GM12865 (cell line): Measurements from ENCODE around the gene SDHAF4.
"Not testable (repeated sequence)": the region's sequence is repeated elsewhere in the genome, so short reads cannot be mapped to it uniquely, and the experiment has no call there.

Experiments used
- DNase-seq: peaks from one replicate; pipeline ENCODE4 v3.0.0; 2010; ENCODE audit warnings: low read depth
- H3K4me3 ChIP-seq: 2 replicates; pipeline ENCODE4 v1.5.1; 2011; ENCODE audit warnings: mild to moderate bottlenecking, low read depth, low read length, control low read depth
- TF ChIP-seq, protein P1 (sequence below): IDR thresholded peaks from 2 replicates; pipeline ENCODE4 v1.5.1; 2011; ENCODE audit warnings: low read length, control low read depth, low read depth, inconsistent platforms; ENCODE audit not compliant: insufficient read depth; ENCODE audit errors: missing control alignments

The SDHAF4 gene

DNA sequence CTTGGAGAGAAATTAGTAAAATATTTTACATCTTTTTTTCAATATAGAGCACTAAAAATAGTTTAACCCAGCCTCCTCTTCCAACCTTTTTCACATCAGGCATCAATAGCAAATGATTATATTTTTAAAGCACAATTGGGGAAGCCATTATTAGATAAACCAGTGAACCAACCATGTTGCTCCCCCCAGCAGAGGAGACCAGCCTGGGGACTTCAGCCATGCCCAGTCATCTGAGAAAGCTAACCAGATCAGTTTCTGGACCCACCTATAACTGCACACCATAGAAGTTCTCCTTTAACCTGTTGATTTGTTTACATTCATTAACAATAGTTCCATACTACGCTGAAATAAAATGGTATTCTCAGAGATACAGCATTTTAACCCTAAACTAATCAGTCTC is 13.8 kb upstream of the SDHAF4 start:
- H3K4me3 ChIP-seq: no peak overlapping the region
- TF ChIP-seq, protein P1, sequence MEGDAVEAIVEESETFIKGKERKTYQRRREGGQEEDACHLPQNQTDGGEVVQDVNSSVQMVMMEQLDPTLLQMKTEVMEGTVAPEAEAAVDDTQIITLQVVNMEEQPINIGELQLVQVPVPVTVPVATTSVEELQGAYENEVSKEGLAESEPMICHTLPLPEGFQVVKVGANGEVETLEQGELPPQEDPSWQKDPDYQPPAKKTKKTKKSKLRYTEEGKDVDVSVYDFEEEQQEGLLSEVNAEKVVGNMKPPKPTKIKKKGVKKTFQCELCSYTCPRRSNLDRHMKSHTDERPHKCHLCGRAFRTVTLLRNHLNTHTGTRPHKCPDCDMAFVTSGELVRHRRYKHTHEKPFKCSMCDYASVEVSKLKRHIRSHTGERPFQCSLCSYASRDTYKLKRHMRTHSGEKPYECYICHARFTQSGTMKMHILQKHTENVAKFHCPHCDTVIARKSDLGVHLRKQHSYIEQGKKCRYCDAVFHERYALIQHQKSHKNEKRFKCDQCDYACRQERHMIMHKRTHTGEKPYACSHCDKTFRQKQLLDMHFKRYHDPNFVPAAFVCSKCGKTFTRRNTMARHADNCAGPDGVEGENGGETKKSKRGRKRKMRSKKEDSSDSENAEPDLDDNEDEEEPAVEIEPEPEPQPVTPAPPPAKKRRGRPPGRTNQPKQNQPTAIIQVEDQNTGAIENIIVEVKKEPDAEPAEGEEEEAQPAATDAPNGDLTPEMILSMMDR: no peak
- no peak for DNase-seq

DNA sequence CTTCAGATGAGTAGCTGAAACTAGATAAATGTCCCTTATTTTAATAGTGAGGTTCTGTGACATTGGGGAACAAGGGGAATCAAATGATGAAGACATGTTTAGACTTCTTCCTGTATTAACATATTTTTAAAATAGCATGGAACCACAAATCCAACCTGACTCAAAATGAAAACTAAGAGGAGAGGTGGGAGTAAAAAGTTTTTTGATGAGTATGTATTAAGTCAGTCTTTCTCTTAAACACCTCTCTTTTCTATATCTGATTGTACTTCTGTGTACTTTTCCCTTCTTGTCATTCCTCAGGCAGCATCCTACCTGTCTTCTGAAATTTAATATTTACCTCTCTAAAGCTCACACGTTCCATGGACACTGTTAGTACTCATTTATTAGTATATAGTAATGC is 8.7 kb upstream of the SDHAF4 start:
- no peak for DNase-seq
- no peak overlapping the region for H3K4me3 ChIP-seq
- TF ChIP-seq, protein P1: no peak

DNA sequence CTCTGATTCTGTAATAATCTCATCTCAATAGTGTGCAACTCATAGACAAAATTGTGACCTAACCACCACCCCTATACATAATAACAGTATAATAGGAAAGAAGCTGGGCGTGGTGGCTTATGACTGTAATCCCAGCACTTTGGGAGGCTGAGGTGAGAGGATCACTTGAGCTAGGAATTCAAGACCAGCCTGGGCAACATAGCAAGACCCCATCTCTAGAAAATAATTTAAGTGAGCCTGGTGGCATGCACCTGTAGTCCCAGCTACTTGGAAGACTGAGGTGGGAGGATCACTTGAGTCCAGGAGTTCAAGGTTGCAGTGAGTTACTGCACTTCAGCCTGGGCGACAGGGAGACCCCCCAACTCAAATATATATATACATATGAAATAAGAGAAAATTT is 4.3 kb upstream of the SDHAF4 start:
- DNase-seq, H3K4me3 ChIP-seq: not testable (repeated sequence)

DNA sequence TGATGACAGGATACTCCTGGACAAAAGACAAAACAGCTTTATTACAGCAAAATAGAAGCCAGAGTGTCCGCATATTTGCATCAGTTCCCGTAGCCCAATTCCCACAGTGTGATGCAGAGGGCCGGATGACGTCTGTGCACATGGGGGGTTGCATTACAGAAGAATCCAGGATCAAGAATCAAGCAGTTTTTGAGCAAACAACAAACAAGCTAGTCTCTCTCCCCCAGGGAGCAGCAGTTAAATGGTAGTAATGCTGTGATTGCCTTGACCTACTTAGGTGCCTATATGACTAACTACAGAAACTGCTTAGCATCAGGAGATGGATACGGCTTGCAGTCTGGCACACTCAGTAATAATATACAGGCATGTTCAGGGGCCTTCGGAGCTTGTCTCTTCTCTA is 3.2 kb upstream of the SDHAF4 start:
- DNase-seq: no peak
- TF ChIP-seq, protein P1: no peak
- no peak overlapping the region for H3K4me3 ChIP-seq

DNA sequence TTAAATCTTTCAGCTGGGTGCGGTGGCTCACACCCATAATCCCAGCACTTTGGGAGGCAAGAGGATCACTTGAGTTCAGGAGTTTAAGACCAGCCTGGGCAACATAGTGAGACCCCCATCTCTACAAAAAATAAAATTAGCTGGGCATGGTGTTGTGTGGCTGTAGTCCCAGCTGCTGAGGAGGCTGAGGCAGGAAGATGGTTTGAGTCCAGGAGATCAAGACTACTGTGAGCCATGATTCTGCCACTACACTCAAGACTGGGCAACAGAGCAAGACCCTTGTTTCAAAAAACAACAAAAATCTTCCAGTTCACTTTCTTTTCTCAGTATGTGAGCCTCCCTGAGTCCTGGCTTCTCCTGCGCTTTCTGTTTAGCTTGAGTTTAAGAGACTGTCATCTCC is 7.9 kb downstream of the SDHAF4 start:
- DNase-seq: no peak
- no peak overlapping the region for H3K4me3 ChIP-seq
- TF ChIP-seq, protein P1: no peak

DNA sequence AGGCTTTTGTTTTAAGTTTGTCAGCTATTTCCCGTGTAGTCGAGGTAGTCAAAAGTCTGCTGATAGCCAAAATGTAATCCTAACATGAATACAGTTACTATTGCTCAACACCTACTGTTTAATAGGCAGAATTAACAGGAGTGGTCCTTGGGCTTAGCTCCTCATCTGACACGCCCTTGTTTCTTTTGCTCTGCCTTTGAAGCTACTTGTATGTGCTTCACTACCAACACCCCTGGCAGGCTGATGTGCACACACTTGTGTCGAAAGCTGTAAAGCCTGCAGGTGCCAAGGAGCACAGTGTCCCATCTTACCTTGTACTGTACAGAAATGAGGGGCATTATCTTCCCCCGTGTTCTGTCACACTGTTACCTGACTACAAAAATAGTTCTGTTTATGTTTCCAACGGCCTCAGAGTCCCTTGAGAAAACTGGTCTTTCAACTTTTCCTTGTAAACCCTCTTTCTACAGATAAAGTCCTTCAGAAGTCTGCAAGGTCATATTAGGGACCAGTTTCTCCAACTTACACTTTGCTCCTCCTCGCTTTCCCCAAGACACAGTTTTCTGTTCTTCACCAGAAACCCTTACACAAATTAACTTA is 9.3 kb downstream of the SDHAF4 start:
- H3K4me3 ChIP-seq: no peak overlapping the region
- no peak for DNase-seq
- TF ChIP-seq, protein P1: no peak

DNA sequence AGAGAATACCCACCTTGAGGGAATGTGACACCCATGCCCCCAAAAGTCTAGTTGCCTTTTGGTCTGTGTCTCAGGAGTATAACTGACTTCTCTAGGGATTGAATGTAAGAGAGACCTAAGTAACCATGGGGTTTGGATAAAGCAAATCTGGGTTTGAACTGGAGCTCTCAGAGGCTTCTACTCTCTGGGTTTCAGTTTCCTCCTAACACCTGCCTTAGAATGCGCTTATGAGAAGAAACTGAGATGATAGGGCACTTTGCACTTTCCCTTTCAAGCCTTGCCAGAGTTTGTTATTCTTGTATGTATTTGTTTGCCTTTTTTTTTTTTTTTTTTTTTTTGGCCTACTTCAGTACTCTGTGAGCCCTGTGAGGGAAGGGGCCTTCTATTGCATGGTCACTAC is 19.4 kb downstream of the SDHAF4 start:
- no peak overlapping the region for H3K4me3 ChIP-seq
- peak; percentile 79 for DNase-seq
- TF ChIP-seq, protein P1: no peak
